ENCODE data around the gene ERBB4. TPM values are rescaled to one million over a fixed set of nuclear protein-coding genes. Genes with fewer than 3 reads are reported as not detected.

Gene ERBB4
- total and polyA plus RNA-seq, 7 donors: 0.07 to 7.5 (median 2.0) TPM

DNA sequence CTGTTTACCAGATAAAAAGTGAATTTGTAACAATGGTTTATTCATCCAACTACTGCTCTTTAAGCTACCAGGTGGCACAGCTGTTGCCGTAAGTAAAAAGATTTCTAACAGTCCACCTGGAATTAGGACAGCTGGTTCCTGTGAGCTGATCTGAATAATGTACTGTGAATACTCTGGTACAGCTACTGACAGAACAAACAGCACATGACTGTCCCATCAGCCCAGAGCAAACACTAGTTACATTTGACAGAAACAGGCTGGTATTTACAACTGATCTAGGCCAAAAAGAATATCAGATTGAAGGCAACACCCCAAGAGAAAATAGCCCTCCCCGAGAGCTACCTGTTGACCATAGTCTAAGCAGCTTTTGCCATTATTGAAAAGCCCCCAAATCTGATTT lies 1141.8 kb downstream of the ERBB4 start:
- intact Hi-C loops (cut with DNase I): no loop called here
- ATAC-seq: no peak
- Histone ChIP-seq H3K4me3 (no peak overlapping the region), H3K27ac (no peak overlapping the region), H3K4me1 (no peaks in the 10 kb centered on the region), H3K27me3 (ENCODE audit: insufficient read depth in 3 of 3, low read length in 2 of 3) (no peaks in the 10 kb centered on the region), H3K36me3 (ENCODE audit: insufficient read depth in 1 of 2, low read depth in 1 of 2) (no peaks in the 10 kb centered on the region), H3K9me3 (no peaks in the 10 kb centered on the region)
- DNase-seq: no peak
- 62 to 72% (median 69%) methylated on average over 2 of the region's 2 CpGs for WGBS, 3 donors
- TF ChIP-seq, protein P1, sequence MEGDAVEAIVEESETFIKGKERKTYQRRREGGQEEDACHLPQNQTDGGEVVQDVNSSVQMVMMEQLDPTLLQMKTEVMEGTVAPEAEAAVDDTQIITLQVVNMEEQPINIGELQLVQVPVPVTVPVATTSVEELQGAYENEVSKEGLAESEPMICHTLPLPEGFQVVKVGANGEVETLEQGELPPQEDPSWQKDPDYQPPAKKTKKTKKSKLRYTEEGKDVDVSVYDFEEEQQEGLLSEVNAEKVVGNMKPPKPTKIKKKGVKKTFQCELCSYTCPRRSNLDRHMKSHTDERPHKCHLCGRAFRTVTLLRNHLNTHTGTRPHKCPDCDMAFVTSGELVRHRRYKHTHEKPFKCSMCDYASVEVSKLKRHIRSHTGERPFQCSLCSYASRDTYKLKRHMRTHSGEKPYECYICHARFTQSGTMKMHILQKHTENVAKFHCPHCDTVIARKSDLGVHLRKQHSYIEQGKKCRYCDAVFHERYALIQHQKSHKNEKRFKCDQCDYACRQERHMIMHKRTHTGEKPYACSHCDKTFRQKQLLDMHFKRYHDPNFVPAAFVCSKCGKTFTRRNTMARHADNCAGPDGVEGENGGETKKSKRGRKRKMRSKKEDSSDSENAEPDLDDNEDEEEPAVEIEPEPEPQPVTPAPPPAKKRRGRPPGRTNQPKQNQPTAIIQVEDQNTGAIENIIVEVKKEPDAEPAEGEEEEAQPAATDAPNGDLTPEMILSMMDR (IDR thresholded peaks at IDR 0.05): no peak

DNA sequence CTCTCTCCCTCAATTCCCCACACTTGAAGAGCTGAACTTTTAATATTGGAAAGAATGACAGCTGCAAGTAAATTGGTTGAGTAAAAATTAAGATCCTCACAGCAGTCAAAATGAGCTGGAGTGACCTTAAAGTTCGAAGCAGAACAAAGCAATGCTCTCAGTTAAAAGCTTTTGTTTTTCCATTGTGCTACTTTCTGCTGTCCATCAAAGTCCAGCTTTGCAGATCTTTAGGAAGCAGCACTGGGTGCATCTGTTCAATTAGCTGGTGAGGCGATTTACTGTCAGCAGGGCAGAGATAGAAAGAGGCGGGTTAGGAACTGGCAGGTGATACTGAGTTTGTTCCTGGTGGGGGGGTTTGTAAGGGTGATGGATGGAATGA lies 1147.4 kb downstream of the ERBB4 start:
- 57 to 65% (median 57%) methylated on average over 3 of the region's 3 CpGs for WGBS, 3 donors
- no peak for ATAC-seq
- no peak for DNase-seq
- no peak overlapping the region for H3K4me3 ChIP-seq
- TF ChIP-seq, protein P1 (IDR thresholded peaks at IDR 0.05): no peak
- peaks cover 0 to 4% of the 10 kb centered on the region in 2 donors for H3K36me3 ChIP-seq (ENCODE audit: insufficient read depth in 1 of 2, low read depth in 1 of 2)
- H3K27ac ChIP-seq: no peak overlapping the region
- no peaks in the 10 kb centered on the region for H3K4me1 ChIP-seq
- H3K9me3 ChIP-seq: no peaks in the 10 kb centered on the region
- intact Hi-C loops (cut with DNase I): no loop called here
- no peaks in the 10 kb centered on the region for H3K27me3 ChIP-seq (ENCODE audit: insufficient read depth in 3 of 3, low read length in 2 of 3)

DNA sequence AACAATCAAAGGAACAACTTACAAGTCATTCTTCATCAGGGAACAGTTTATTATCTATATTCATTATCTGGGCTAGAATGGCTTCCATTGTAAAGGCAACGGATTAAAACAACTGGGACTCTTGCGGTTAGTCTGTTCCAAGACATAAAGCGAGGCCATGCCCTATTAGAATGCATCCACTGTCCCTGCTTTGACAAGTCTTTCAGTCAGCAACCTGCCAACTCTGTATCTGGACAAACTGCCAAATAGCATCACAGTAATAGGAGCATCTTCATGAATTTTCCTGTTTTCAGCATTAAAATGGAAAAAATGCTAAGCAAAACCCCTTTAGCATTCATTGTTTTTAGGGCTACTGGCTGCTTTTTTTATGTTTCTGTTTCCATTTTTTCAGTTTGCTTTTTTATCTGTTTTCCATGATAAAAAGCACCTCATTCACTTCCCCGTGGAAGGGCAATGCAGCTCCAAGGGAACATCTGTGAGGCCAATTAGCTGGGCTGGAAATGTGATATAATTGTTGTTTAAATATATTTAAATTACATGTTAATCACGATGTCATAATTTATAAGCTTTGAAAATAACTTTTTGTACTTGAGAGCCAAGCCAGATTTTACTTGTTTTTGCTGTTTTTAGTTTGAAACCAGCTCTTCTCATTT lies 1147.9 kb downstream of the ERBB4 start:
- intact Hi-C loops (cut with DNase I): no loop called here
- Histone ChIP-seq H3K27ac (no peak overlapping the region), H3K4me1 (no peaks in the 10 kb centered on the region), H3K9me3 (no peaks in the 10 kb centered on the region), H3K27me3 (ENCODE audit: insufficient read depth in 3 of 3, low read length in 2 of 3) (no peaks in the 10 kb centered on the region), H3K36me3 (ENCODE audit: insufficient read depth in 1 of 2, low read depth in 1 of 2) (peaks cover 0 to 4% of the 10 kb centered on the region in 2 donors), H3K4me3 (no peak overlapping the region)
- WGBS, 3 donors: 51 to 66% (median 55%) methylated on average over 5 of the region's 5 CpGs
- DNase-seq (no peak), ATAC-seq (no peak)
- TF ChIP-seq, protein P1 (IDR thresholded peaks at IDR 0.05): no peak

DNA sequence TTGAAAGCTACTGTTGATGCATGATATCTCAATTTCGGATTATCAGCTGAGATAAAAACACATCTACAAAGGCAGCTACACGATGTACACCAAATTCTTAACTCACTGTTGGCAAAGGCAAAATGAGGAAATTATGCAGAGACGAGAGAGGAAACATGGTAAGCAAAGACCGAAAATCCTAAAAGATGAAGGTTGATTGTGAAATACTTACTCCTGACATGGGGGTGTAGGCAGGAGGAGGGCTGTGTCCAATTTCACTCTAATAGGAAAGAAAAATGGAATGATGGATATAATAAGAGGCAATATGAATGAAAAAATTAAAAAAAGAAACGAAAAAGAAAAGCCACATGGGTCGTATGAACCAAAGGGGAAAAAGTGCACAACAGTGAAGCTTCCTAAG lies 1150.9 kb downstream of the ERBB4 start:
- ATAC-seq (no peak), DNase-seq (no peak)
- Histone ChIP-seq H3K27me3 (ENCODE audit: insufficient read depth in 3 of 3, low read length in 2 of 3) (no peaks in the 10 kb centered on the region), H3K4me1 (no peaks in the 10 kb centered on the region), H3K27ac (no peak overlapping the region), H3K36me3 (ENCODE audit: insufficient read depth in 1 of 2, low read depth in 1 of 2) (peaks cover 0 to 8% of the 10 kb centered on the region in 2 donors), H3K9me3 (no peaks in the 10 kb centered on the region), H3K4me3 (no peak overlapping the region)
- TF ChIP-seq, protein P1 (IDR thresholded peaks at IDR 0.05): no peak
- intact Hi-C loops (cut with DNase I): no loop called here
- WGBS, 3 donors: 76 to 80% (median 76%) methylated on average over 6 of the region's 6 CpGs

DNA sequence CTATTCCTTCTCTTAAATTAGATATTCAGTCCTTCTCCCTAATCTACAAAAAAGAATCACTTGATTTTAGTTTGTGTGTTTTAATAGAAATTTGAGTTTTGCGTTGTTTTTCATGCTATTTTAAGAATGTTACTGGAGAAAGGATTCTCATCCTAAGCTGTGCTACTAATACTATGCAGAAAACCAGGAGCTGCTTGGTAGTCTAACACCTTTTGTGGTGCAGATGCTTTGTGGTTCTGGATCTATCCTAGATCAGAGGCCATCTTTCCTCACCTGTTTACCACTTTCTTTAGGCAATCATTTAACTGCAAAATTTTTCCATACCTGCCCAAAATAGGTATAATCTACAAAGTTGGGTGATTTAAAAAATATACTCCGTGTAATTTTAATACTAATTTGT lies 1158.6 kb downstream of the ERBB4 start:
- H3K4me3 ChIP-seq: no peak overlapping the region
- WGBS, 3 donors: 81 to 89% (median 84%) methylated on average over 2 of the region's 2 CpGs
- DNase-seq (no peak), ATAC-seq (no peak)
- H3K36me3 ChIP-seq (ENCODE audit: insufficient read depth in 1 of 2, low read depth in 1 of 2): no peaks in the 10 kb centered on the region
- H3K9me3 ChIP-seq: no peaks in the 10 kb centered on the region
- H3K27ac ChIP-seq: no peak overlapping the region
- intact Hi-C loops (cut with DNase I): no loop called here
- H3K4me1 ChIP-seq: no peaks in the 10 kb centered on the region
- no peaks in the 10 kb centered on the region for H3K27me3 ChIP-seq (ENCODE audit: insufficient read depth in 3 of 3, low read length in 2 of 3)
- TF ChIP-seq, protein P1 (IDR thresholded peaks at IDR 0.05): no peak
